IPS-20b (cell line): ENCODE measurements around the gene SPG7.

Experiments
- H3K27ac ChIP-seq: one replicate; pipeline ENCODE4 v1.5.1; 2013; ENCODE audit warnings: low read length
- H3K27me3 ChIP-seq: 2 replicates; pipeline ENCODE4 v1.6.1; 2013; ENCODE audit warnings: mild to moderate bottlenecking, low read length, inconsistent platforms; ENCODE audit not compliant: insufficient read depth
- H3K36me3 ChIP-seq: 2 replicates; pipeline ENCODE4 v1.6.1; 2013; ENCODE audit warnings: low read depth, mild to moderate bottlenecking, inconsistent platforms, low read length, moderate library complexity; ENCODE audit not compliant: insufficient read depth
- H3K4me1 ChIP-seq: 2 replicates; pipeline ENCODE4 v1.6.1; 2013; ENCODE audit warnings: mild to moderate bottlenecking, control low read depth, inconsistent platforms, low read length, moderate library complexity; ENCODE audit not compliant: insufficient read depth
- H3K4me3 ChIP-seq: 2 replicates; pipeline ENCODE4 v1.5.1; 2013; ENCODE audit warnings: mild to moderate bottlenecking, low read length, inconsistent platforms
- H3K9ac ChIP-seq: 2 replicates; pipeline ENCODE4 v1.6.1; 2013; ENCODE audit warnings: low read depth, mild to moderate bottlenecking, inconsistent platforms, low read length, moderate library complexity
- H3K9me3 ChIP-seq: 2 replicates; pipeline ENCODE4 v1.6.1; 2013; ENCODE audit warnings: mild to moderate bottlenecking, low read depth, low read length, inconsistent platforms; ENCODE audit not compliant: insufficient read depth

SPG7 gene

GRCh38 chr16:89541792-89542191 is 33.6 kb downstream of the SPG7 start:
- no peak overlapping the region for H3K9ac ChIP-seq
- no peak overlapping the region for H3K27ac ChIP-seq
- H3K36me3 ChIP-seq: peaks cover 67% of the 10 kb centered on the region
- no peaks in the 10 kb centered on the region for H3K27me3 ChIP-seq
- no peak overlapping the region for H3K4me3 ChIP-seq
- H3K9me3 ChIP-seq: no peaks in the 10 kb centered on the region
- no peaks in the 10 kb centered on the region for H3K4me1 ChIP-seq

- Histone ChIP-seq H3K36me3 (peaks cover 67% of the 10 kb centered on the region), H3K27ac (no peak overlapping the region)
These were observed 35.9 kb downstream of the SPG7 start for GRCh38 chr16:89544113-89544512.

GRCh38 chr16:89544713-89545043 is 36.5 kb downstream of the SPG7 start:
- H3K4me3 ChIP-seq: no peak overlapping the region
- no peaks in the 10 kb centered on the region for H3K9me3 ChIP-seq
- H3K27ac ChIP-seq: no peak overlapping the region
- no peaks in the 10 kb centered on the region for H3K4me1 ChIP-seq
- no peaks in the 10 kb centered on the region for H3K27me3 ChIP-seq
- H3K36me3 ChIP-seq: peaks cover 73% of the 10 kb centered on the region
- H3K9ac ChIP-seq: no peak overlapping the region

More at GRCh38 chr16:89544113-89544512, 35.9 kb downstream of the SPG7 start:
- Histone ChIP-seq H3K9ac (no peak overlapping the region), H3K4me3 (no peak overlapping the region), H3K27me3 (no peaks in the 10 kb centered on the region), H3K9me3 (no peaks in the 10 kb centered on the region), H3K4me1 (no peaks in the 10 kb centered on the region)

- Histone ChIP-seq H3K36me3 (peaks cover 76% of the 10 kb centered on the region), H3K9me3 (no peaks in the 10 kb centered on the region), H3K4me1 (no peaks in the 10 kb centered on the region), H3K27me3 (no peaks in the 10 kb centered on the region), H3K4me3 (no peak overlapping the region), H3K9ac (no peak overlapping the region), H3K27ac (no peak overlapping the region)
These were observed 37.0 kb downstream of the SPG7 start for GRCh38 chr16:89545044-89545830.

- H3K27me3 ChIP-seq: no peaks in the 10 kb centered on the region
- H3K9me3 ChIP-seq: no peaks in the 10 kb centered on the region
- H3K4me1 ChIP-seq: no peaks in the 10 kb centered on the region
- H3K27ac ChIP-seq: no peak overlapping the region
- peaks cover 77% of the 10 kb centered on the region for H3K36me3 ChIP-seq
- no peak overlapping the region for H3K9ac ChIP-seq
- H3K4me3 ChIP-seq: no peak overlapping the region
These were observed 37.8 kb downstream of the SPG7 start for GRCh38 chr16:89545831-89546574.

GRCh38 chr16:89546781-89547180 is 38.6 kb downstream of the SPG7 start:
- no peaks in the 10 kb centered on the region for H3K27me3 ChIP-seq
- no peaks in the 10 kb centered on the region for H3K4me1 ChIP-seq
- H3K36me3 ChIP-seq: peaks cover 77% of the 10 kb centered on the region
- H3K9me3 ChIP-seq: no peaks in the 10 kb centered on the region
- no peak overlapping the region for H3K27ac ChIP-seq
- no peak overlapping the region for H3K4me3 ChIP-seq
- no peak overlapping the region for H3K9ac ChIP-seq

- no peak overlapping the region for H3K4me3 ChIP-seq
- no peaks in the 10 kb centered on the region for H3K27me3 ChIP-seq
- no peaks in the 10 kb centered on the region for H3K4me1 ChIP-seq
- H3K9ac ChIP-seq: no peak overlapping the region
- H3K36me3 ChIP-seq: peaks cover 81% of the 10 kb centered on the region
- H3K9me3 ChIP-seq: no peaks in the 10 kb centered on the region
- H3K27ac ChIP-seq: no peak overlapping the region
These were observed 39.1 kb downstream of the SPG7 start for GRCh38 chr16:89547291-89547690.

GRCh38 chr16:89547860-89548259 is 39.7 kb downstream of the SPG7 start:
- H3K27ac ChIP-seq: no peak overlapping the region
- no peak overlapping the region for H3K9ac ChIP-seq
- peaks cover 85% of the 10 kb centered on the region for H3K36me3 ChIP-seq
- no peaks in the 10 kb centered on the region for H3K4me1 ChIP-seq
- no peaks in the 10 kb centered on the region for H3K9me3 ChIP-seq
- H3K27me3 ChIP-seq: no peaks in the 10 kb centered on the region
- no peak overlapping the region for H3K4me3 ChIP-seq

GRCh38 chr16:89548344-89549006 is 40.3 kb downstream of the SPG7 start:
- peaks cover 92% of the 10 kb centered on the region for H3K36me3 ChIP-seq
- no peak overlapping the region for H3K4me3 ChIP-seq
- no peaks in the 10 kb centered on the region for H3K27me3 ChIP-seq
- H3K4me1 ChIP-seq: no peaks in the 10 kb centered on the region
- no peaks in the 10 kb centered on the region for H3K9me3 ChIP-seq
- H3K9ac ChIP-seq: no peak overlapping the region
- no peak overlapping the region for H3K27ac ChIP-seq

- no peak overlapping the region for H3K27ac ChIP-seq
- H3K36me3 ChIP-seq: peaks cover 92% of the 10 kb centered on the region
- no peaks in the 10 kb centered on the region for H3K4me1 ChIP-seq
- H3K4me3 ChIP-seq: no peak overlapping the region
- H3K27me3 ChIP-seq: no peaks in the 10 kb centered on the region
- no peaks in the 10 kb centered on the region for H3K9me3 ChIP-seq
- H3K9ac ChIP-seq: no peak overlapping the region
These were observed 41.0 kb downstream of the SPG7 start for GRCh38 chr16:89549007-89549700.

- Histone ChIP-seq H3K9ac (no peak overlapping the region), H3K27me3 (no peaks in the 10 kb centered on the region), H3K4me1 (no peaks in the 10 kb centered on the region), H3K27ac (no peak overlapping the region), H3K9me3 (no peaks in the 10 kb centered on the region), H3K4me3 (no peak overlapping the region), H3K36me3 (peaks cover 87% of the 10 kb centered on the region)
These were observed 42.3 kb downstream of the SPG7 start for GRCh38 chr16:89550421-89551007.
